HFFc6 (cell line): ENCODE measurements around the gene FBXO22. TPM values are rescaled to one million over a fixed set of nuclear protein-coding genes. Genes with fewer than 3 reads are reported as not detected.
"Not testable (repeated sequence)": the region's sequence is repeated elsewhere in the genome, so short reads cannot be mapped to it uniquely, and the experiment has no call there.

ENCODE experiments used
- DNase-seq: peaks from one replicate; pipeline ENCODE4 v3.0.0-alpha.2; 2018
- H3K27ac Mint-ChIP-seq: 2 replicates; pipeline ENCODE4 v1.8.0; 2020; ENCODE audit warnings: mild to moderate bottlenecking, mixed read lengths
- H3K27me3 Mint-ChIP-seq: 2 replicates; pipeline ENCODE4 v1.8.0; 2021; ENCODE audit warnings: mild to moderate bottlenecking, moderate library complexity, mixed read lengths; ENCODE audit not compliant: insufficient read depth
- H3K36me3 Mint-ChIP-seq: 2 replicates; pipeline ENCODE4 v1.8.0; 2021; ENCODE audit warnings: low read depth, mixed read lengths
- H3K4me1 Mint-ChIP-seq: 2 replicates; pipeline ENCODE4 v1.8.0; 2020; ENCODE audit warnings: low read depth, mixed read lengths
- H3K4me3 Mint-ChIP-seq: 2 replicates; pipeline ENCODE4 v1.8.0; 2020; ENCODE audit warnings: mild to moderate bottlenecking, moderate library complexity, mixed read lengths
- H3K9me3 Mint-ChIP-seq: 2 replicates; pipeline ENCODE4 v1.8.0; 2020; ENCODE audit warnings: mild to moderate bottlenecking, mixed read lengths
- long read RNA-seq: library from polyadenylated mRNA; unstranded; transcript quantifications from one replicate; pipeline ENCODE4 v2.0.0, GENCODE V29; 2019
- total RNA-seq, 6 experiments: library from RNA; stranded (reverse); fragmentation: NEBNext Ultra II Directional; extraction: Animal tissue kit (Norgen Biotek cat#: 25700); gene quantifications; 2 replicates in 1 of 6; 3 replicates in 5 of 6; pipeline ENCODE4 v1.2.3, GENCODE V29; 2021
- TF ChIP-seq, protein P1 (sequence below): fragments of 200-600 bp; sonication (generic); IDR thresholded peaks from 2 replicates; pipeline ENCODE4 v1.5.0; 2021; ENCODE audit warnings: antibody characterized with exemption, mild to moderate bottlenecking

Gene FBXO22
- 10 to 100 TPM; 48.1 to 51.3 (median 49.4) TPM for total RNA-seq
- long read RNA-seq, full-length matches to known transcripts: 67 of 77 reads
- long read RNA-seq, partial matches to known transcripts: 3 of 77 reads
- long read RNA-seq, other reads (novel, unspliced or antisense): 7 of 77 reads

DNA sequence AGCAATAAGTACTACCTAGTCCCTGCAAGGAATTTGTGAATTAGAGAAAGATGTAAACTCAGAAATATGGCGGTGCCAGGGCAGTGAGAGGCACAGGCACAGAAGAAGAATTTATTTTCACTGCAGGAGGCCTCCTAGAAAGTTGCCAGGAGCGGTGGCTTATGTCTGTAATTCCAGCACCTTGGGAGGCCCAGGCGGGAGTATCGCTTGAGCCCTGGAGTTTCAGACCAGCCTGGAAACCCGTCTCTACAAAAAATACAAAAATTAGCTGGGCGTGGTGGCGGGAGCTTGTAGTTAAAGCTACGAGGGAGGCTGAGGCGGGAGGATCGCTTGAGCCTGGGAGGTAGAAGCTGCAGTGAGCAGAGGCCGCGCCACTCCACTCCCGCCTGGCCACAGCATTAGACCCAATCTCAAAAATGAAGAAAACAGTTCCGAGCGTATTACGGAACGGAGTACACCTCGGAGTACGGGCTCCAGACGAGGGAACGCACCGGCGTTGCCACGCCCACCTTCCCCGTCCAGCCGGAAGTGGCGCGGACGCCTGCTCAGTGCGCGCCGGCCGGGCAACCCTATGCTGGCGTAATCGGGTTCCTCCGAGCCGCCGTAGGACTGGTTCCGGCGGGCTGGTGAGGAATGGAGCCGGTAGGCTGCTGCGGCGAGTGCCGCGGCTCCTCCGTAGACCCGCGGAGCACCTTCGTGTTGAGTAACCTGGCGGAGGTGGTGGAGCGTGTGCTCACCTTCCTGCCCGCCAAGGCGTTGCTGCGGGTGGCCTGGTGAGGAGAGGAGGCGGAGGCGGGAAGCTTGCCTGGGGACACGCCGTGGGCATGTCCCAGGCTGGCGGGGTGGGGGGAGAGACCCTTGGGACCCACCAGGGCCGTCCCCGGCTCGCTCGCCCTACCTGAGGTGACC lies at the start of gene FBXO22:
FBXO22 (plus strand) TSS at position 548 of the 909 bp plus-strand sequence; CDS start at position 634, 86 bp downstream.
- peak within 1 kb of the TSS; percentile 93 for H3K27ac Mint-ChIP-seq
- H3K4me3 Mint-ChIP-seq: peak within 1 kb of the TSS; percentile 100
- H3K36me3 Mint-ChIP-seq: peaks cover 10% of the 10 kb centered on the region
- H3K4me1 Mint-ChIP-seq: peaks cover 38% of the 10 kb centered on the region
- TF ChIP-seq, protein P1, sequence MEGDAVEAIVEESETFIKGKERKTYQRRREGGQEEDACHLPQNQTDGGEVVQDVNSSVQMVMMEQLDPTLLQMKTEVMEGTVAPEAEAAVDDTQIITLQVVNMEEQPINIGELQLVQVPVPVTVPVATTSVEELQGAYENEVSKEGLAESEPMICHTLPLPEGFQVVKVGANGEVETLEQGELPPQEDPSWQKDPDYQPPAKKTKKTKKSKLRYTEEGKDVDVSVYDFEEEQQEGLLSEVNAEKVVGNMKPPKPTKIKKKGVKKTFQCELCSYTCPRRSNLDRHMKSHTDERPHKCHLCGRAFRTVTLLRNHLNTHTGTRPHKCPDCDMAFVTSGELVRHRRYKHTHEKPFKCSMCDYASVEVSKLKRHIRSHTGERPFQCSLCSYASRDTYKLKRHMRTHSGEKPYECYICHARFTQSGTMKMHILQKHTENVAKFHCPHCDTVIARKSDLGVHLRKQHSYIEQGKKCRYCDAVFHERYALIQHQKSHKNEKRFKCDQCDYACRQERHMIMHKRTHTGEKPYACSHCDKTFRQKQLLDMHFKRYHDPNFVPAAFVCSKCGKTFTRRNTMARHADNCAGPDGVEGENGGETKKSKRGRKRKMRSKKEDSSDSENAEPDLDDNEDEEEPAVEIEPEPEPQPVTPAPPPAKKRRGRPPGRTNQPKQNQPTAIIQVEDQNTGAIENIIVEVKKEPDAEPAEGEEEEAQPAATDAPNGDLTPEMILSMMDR: no peak
- peak; percentile 92 for DNase-seq
- peaks cover 8% of the 10 kb centered on the region for H3K27me3 Mint-ChIP-seq
- H3K9me3 Mint-ChIP-seq: no peaks in the 10 kb centered on the region

DNA sequence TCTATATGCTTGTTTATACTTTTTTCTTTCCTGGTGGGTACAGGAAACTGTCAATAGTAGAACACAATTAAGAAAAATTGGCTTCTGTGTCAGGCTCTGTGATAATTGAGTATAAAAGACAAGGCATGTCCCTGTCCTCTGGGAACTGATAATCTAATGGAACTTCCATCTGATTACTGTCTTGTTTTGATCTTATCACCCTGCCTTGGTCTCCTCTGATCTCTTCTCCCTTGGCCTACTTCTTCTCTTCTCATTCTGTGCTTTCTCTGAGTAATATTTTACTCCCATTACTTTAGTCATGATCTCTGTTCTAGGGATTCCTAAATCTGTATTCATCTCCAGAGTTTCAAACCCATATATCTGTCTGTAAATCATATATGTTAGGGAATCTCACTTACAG lies 45.8 kb upstream of the FBXO22 start:
- TF ChIP-seq, protein P1: no peak
- no peaks in the 10 kb centered on the region for H3K9me3 Mint-ChIP-seq
- no peak overlapping the region for H3K4me3 Mint-ChIP-seq
- peaks cover 28% of the 10 kb centered on the region for H3K36me3 Mint-ChIP-seq
- H3K27ac Mint-ChIP-seq: peak overlapping the region; percentile 1; the same call in 1 of the 2 replicates
- DNase-seq: no peak
- H3K27me3 Mint-ChIP-seq: no peaks in the 10 kb centered on the region
- H3K4me1 Mint-ChIP-seq: peaks cover 36% of the 10 kb centered on the region

DNA sequence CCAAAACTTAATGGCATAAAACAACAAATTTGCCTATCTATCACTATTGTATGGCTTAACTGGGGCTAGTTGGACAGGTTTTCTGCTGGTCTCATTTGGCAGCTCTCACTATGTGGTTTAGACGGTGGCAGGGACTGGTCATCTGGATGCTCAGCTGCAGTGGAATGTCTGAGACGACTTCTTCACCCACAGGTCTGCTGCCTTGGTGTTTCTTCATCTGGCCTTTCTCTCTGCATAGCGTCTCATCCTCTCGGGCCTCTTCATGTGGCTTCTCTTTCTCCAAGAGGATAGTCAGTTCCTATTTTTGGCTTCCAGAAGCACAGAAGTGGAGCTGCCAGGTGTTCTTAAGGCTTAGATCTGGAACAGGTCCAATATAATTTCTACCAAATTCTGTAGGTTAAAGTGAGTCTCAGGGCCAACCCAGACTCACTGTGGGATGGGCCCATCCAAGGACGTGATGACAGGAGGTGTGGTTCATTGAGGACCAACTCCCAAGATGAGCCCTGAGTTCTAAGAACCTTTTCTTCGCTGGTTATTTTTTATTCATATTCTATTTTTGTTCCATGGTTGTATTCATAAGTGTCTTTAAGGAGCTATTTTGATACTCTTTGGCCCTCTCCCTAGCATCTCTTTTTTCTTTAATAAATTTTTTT lies 41.8 kb upstream of the FBXO22 start:
- TF ChIP-seq, protein P1: no peak
- Mint-ChIP-seq H3K4me3 (no peak overlapping the region), H3K27me3 (no peaks in the 10 kb centered on the region), H3K36me3 (peaks cover 25% of the 10 kb centered on the region), H3K9me3 (no peaks in the 10 kb centered on the region), H3K4me1 (peaks cover 33% of the 10 kb centered on the region), H3K27ac (no peak overlapping the region)
- no peak for DNase-seq

DNA sequence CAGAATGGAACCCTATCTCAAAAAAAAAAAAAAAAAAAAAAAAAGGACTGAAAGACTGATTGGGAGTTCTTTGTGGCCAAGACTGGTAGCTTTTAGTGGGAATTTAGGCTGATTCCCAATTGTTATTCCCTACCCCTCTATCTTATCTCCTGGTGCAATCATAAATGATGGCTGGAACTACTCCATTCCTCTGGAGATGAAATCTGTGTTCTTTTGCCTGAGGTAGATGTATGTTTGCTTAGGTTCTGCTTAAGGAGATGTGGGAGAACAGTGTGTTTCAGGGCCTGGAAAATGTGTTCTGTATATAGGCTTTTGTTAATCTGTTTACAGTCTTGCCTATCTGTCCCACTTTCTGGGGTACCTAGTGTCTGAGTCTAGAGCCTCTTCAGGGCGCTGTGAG lies 40.9 kb upstream of the FBXO22 start:
- H3K36me3 Mint-ChIP-seq: peaks cover 25% of the 10 kb centered on the region
- DNase-seq: no peak
- no peak overlapping the region for H3K27ac Mint-ChIP-seq
- TF ChIP-seq, protein P1: no peak
- no peaks in the 10 kb centered on the region for H3K9me3 Mint-ChIP-seq
- H3K4me3 Mint-ChIP-seq: no peak overlapping the region
- peaks cover 38% of the 10 kb centered on the region for H3K4me1 Mint-ChIP-seq
- H3K27me3 Mint-ChIP-seq: no peaks in the 10 kb centered on the region

DNA sequence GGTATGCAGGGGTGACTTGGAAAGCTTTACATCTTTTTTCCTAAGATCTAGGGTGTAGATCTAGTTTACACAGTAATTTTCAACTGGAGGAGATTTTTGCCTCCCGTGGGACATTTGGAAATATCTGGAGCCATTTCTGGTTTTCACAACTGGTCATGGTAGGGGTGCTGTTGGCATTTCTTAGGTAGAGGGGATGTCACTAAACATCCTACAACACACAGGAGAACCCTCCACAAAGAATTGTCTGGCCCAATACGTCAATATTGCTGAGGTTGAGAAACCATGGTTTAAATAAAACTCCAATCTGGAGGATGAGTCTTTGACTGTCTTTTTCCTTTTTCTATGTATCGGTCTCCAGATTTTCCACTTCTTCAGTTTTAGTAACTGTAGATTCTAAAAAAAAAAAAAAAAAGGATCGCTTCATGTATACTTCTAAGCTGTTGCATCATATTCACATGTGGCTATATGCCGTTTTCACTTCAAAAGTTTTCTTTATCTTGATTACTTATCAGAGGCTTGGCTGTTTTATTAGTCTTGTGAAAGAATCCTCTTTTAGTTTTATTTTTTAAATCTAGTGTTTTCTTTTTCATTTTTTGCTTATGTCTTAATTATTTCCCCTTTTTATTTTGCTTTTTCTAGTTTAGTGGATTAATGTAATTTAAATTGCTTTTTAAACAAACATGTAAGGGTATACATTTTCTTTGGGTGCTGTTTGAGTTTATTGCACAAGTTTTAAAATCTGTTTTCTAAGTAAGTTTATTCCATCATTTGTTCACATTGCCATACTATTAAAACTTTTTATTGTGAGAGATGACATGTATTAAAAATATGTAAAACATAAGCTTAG lies 39.2 kb upstream of the FBXO22 start:
- DNase-seq: no peak
- peaks cover 13% of the 10 kb centered on the region; the same call in 1 of the 2 replicates for H3K36me3 Mint-ChIP-seq
- no peaks in the 10 kb centered on the region for H3K27me3 Mint-ChIP-seq
- no peak overlapping the region for H3K4me3 Mint-ChIP-seq
- H3K9me3 Mint-ChIP-seq: no peaks in the 10 kb centered on the region
- no peak overlapping the region for H3K27ac Mint-ChIP-seq
- TF ChIP-seq, protein P1: no peak
- H3K4me1 Mint-ChIP-seq: peaks cover 31% of the 10 kb centered on the region

DNA sequence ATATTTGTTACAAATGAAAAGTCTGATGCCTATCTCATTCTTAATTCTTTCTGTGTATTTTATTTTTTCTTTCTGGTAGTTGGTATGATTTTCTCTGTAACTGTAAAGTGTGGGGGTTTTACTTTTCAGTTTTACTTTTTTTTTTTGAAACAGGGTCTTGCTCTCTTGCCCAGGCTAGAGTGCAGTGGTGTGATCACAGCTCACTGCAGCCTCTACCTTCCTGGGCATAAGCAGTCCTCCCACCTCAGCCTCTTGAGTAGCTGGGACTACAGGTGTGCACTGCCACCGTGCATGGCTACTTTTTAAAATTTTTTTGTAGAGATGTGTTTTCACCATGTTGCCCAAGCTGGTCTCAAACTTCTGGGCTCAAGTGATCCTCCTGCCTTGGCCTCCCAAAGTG lies 37.6 kb upstream of the FBXO22 start:
- not testable (repeated sequence) for H3K4me3 Mint-ChIP-seq, H3K27ac Mint-ChIP-seq, DNase-seq, H3K9me3 Mint-ChIP-seq, H3K27me3 Mint-ChIP-seq
- Mint-ChIP-seq H3K4me1 (peaks cover 24% of the 10 kb centered on the region), H3K36me3 (peaks cover 11% of the 10 kb centered on the region)
